K562 (cell line): Measurements from ENCODE around the gene RNF213. TPM values are rescaled to one million over a fixed set of nuclear protein-coding genes. Genes with fewer than 3 reads are reported as not detected.

ENCODE experiments used
- ATAC-seq: fragments of 200-7000 bp; cut with Tn5 transposase; 3 replicates; pipeline ENCODE4 v1.9.1; 2020; ENCODE audit warnings: moderate library complexity
- BruUV-seq: library from RNA; stranded (reverse); fragments of 400-500 nt; replicated peaks from 2 replicates; lab custom pipeline; 2021; lab: Mats Ljungman, UMichigan
- CTCF ChIA-PET: fragments of 300-600 bp; formaldehyde crosslinking; extraction: SDS; loops from one replicate; lab custom pipeline; 2021; ENCODE audit warnings: low intra/inter-chr PET ratio; lab: Yijun Ruan, JAX
- POLR2A ChIA-PET: fragments of 300-600, 350-650 bp; sonication (Branson Sonifier 250); formaldehyde crosslinking; extraction: SDS; loops from one replicate; lab custom pipeline; 2021; ENCODE audit warnings: antibody characterized with exemption, inconsistent platforms; lab: Yijun Ruan, JAX
- DNase-seq, 4 experiments: peaks; one replicate each; pipeline versions ENCODE4 v3.0.0 to v3.0.0-alpha.2; 2011 to 2018; ENCODE audit warnings: low spot score in 3 of 4, mixed read lengths in 3 of 4; ENCODE audit errors: extremely low read depth in 1 of 4
- FAIRE-seq: peaks from 2 replicates; lab custom pipeline; 2011; peaks lifted over from hg19 to GRCh38; lab: Jason Lieb, UNC
- H2AFZ ChIP-seq: 2 replicates; pipeline ENCODE4 v1.6.0; 2011; ENCODE audit warnings: low read depth, low read length, control low read depth, inconsistent platforms
- H3K27ac ChIP-seq: fragments of 200-600 bp; 3 replicates; pipeline ENCODE4 v1.8.0; 2011; ENCODE audit warnings: low read depth, mild to moderate bottlenecking, control low read depth, inconsistent platforms, low read length, moderate library complexity, mixed read lengths; ENCODE audit errors: extremely low read depth
- H3K27me3 ChIP-seq, 2 experiments: fragments of 300-600 bp in 1 of 2; 2 replicates in 1 of 2; 3 replicates in 1 of 2; pipeline versions ENCODE4 v1.6.0 to v1.8.0; 2011; ENCODE audit warnings: inconsistent platforms in 2 of 2, low read length in 2 of 2, mild to moderate bottlenecking in 1 of 2, mixed read lengths in 1 of 2, moderate library complexity in 1 of 2; ENCODE audit not compliant: control insufficient read depth in 2 of 2, insufficient read depth in 2 of 2
- H3K36me3 ChIP-seq: fragments of 300-600 bp; 3 replicates; pipeline ENCODE4 v1.8.0; 2011; ENCODE audit warnings: mild to moderate bottlenecking, low read length, inconsistent platforms; ENCODE audit not compliant: control insufficient read depth, insufficient read depth
- H3K4me1 ChIP-seq, 2 experiments: fragments of 200-600 bp in 1 of 2; replicated peaks in 1 of 2; 2 replicates in 1 of 2; 3 replicates in 1 of 2; pipeline versions ENCODE4 v1.5.1 to v1.8.0; 2011; ENCODE audit warnings: inconsistent platforms in 2 of 2, low read length in 2 of 2, mild to moderate bottlenecking in 1 of 2, mixed read lengths in 1 of 2, moderate library complexity in 1 of 2; ENCODE audit not compliant: control insufficient read depth in 2 of 2, insufficient read depth in 2 of 2
- H3K4me2 ChIP-seq: 2 replicates; pipeline ENCODE4 v1.6.1; 2011; ENCODE audit warnings: low read length, control low read depth, inconsistent platforms, mixed read lengths; ENCODE audit not compliant: insufficient read depth
- H3K4me3 ChIP-seq: fragments of 200-600 bp; sonication (generic), shearing (Covaris generic); 2 replicates; pipeline ENCODE4 v1.5.1; 2016; ENCODE audit warnings: control low read depth, inconsistent platforms
- H3K79me2 ChIP-seq: fragments of 200-600 bp; 3 replicates; pipeline ENCODE4 v1.8.0; 2011; ENCODE audit warnings: low read length, inconsistent platforms; ENCODE audit not compliant: control insufficient read depth, insufficient read depth
- H3K9ac ChIP-seq, 2 experiments: 2 replicates each; pipeline versions ENCODE4 v1.6.0 to v1.6.1; 2011; ENCODE audit warnings: low read depth in 2 of 2, low read length in 2 of 2, control low read depth in 1 of 2, inconsistent platforms in 1 of 2, mild to moderate bottlenecking in 1 of 2, mixed read lengths in 1 of 2; ENCODE audit not compliant: insufficient read depth in 1 of 2
- H3K9me1 ChIP-seq: one replicate; pipeline ENCODE4 v1.6.0; 2011; ENCODE audit warnings: inconsistent platforms, mild to moderate bottlenecking, low read length, moderate library complexity; ENCODE audit not compliant: control insufficient read depth, insufficient read depth
- H3K9me3 ChIP-seq: replicated peaks from 2 replicates; pipeline ENCODE4 v1.5.1; 2011; ENCODE audit warnings: low read depth, low read length, inconsistent platforms; ENCODE audit not compliant: control insufficient read depth, insufficient read depth
- H4K20me1 ChIP-seq: replicated peaks from 2 replicates; pipeline ENCODE4 v1.6.1; 2011; ENCODE audit warnings: low read length, inconsistent platforms, mixed read lengths; ENCODE audit not compliant: control insufficient read depth, insufficient read depth
- NFE2 ChIP-seq: IDR thresholded peaks from 2 replicates; pipeline ENCODE4 v1.6.1; 2014; ENCODE audit warnings: antibody characterized with exemption, low read depth
- POLR3G ChIP-seq: IDR thresholded peaks from 2 replicates; pipeline ENCODE4 v1.6.1; 2011; ENCODE audit not compliant: insufficient read length, insufficient replicate concordance; ENCODE audit errors: extremely low read depth
- RCOR1 ChIP-seq, 2 experiments: IDR thresholded peaks; 2 replicates each; pipeline ENCODE4 v1.6.1; 2012; ENCODE audit warnings: low read depth in 2 of 2, low read length in 2 of 2, borderline replicate concordance in 1 of 2, improper control_type of control experiment in 1 of 2
- REST ChIP-seq, 2 experiments: fragments of 450-650 bp; formaldehyde crosslinking in 1 of 2; IDR thresholded peaks; 2 replicates each; pipeline versions ENCODE4 v1.4.0 to v1.6.1; 2014 to 2020; ENCODE audit warnings: mild to moderate bottlenecking in 2 of 2, borderline replicate concordance in 1 of 2, low read depth in 1 of 2
- ZBTB26 ChIP-seq: fragments of 450-650 bp; formaldehyde crosslinking; IDR thresholded peaks from 2 replicates; pipeline ENCODE4 v1.4.0; 2022; ENCODE audit warnings: missing genetic modification characterization
- ZFX ChIP-seq: sonication (generic); formaldehyde crosslinking; IDR thresholded peaks from 2 replicates; pipeline ENCODE4 v1.8.0; 2022; ENCODE audit warnings: mild to moderate bottlenecking, missing genetic modification reagents, moderate library complexity
- ZHX1 ChIP-seq: fragments of 150-350 bp; conservative IDR thresholded peaks from 2 replicates; pipeline ENCODE4 v1.6.1; 2014; ENCODE audit warnings: low read length
- ZNF224 ChIP-seq: sonication (generic); formaldehyde crosslinking; IDR thresholded peaks from 2 replicates; pipeline ENCODE4 v1.8.0; 2022; ENCODE audit warnings: mild to moderate bottlenecking, missing genetic modification reagents
- ZSCAN32 ChIP-seq: fragments of 450-650 bp; formaldehyde crosslinking; IDR thresholded peaks from 2 replicates; pipeline ENCODE4 v1.4.0; 2020; ENCODE audit warnings: mild to moderate bottlenecking, moderate library complexity
- WGBS: fragments of 100-300 bp; shearing (Covaris generic); methylation state at CpG from one replicate; pipeline ENCODE4 v1.1.6; 2016; ENCODE audit warnings: low coverage, mixed read lengths; ENCODE audit not compliant: insufficient coverage; ENCODE audit errors: missing lambda C conversion rate; 5-methylcytosine and 5-hydroxymethylcytosine counted together
- in situ Hi-C: fragments of 300-500 bp; cut with MboI; formaldehyde crosslinking; loops from 4 replicates; pipeline ENCODE4 v1.15.0; 2018; ENCODE audit warnings: inconsistent platforms, mixed read lengths
- intact Hi-C: fragments of 100-400 bp; cut with micrococcal nuclease; formaldehyde crosslinking; loops from 2 replicates; pipeline ENCODE4 v1.14.2; 2022
- polyA plus RNA-seq, 8 experiments: library from polyadenylated mRNA; depleted of rRNA in 4 of 8; stranded (reverse) in 5 of 8; unstranded in 3 of 8; fragments of >200 nt; fragmentation: Nextera tagmentation in 2 of 8; fragmentation: Illumina TruSeq in 1 of 8; extraction: Ambion mirVana in 2 of 8; extraction: Trizol in 1 of 8; gene quantifications; 2 replicates each; pipeline versions ENCODE4 v1.2.1 to v1.2.3, GENCODE V29; 2011 to 2014; ENCODE audit warnings: inconsistent platforms in 1 of 8, missing spikeins in 1 of 8
- total RNA-seq, 7 experiments: library from RNA; depleted of rRNA in 6 of 7; stranded (reverse); fragments of >200 nt in 6 of 7; fragmentation: Illumina TruSeq in 2 of 7; extraction: Trizol in 2 of 7; gene quantifications; 2 replicates each; pipeline versions ENCODE4 v1.2.1 to v1.2.3, GENCODE V29; 2011 to 2021; ENCODE audit warnings: low replicate concordance in 1 of 7

RNF213 gene
- total and polyA plus RNA-seq, 9 of the 15 experiments (the other 6 are each of a cell fraction or from before 2014, with no cell fraction given): 5.3 to 33.6 (median 17.9) TPM

- Histone ChIP-seq H3K27me3 (no peaks in the 10 kb centered on the region), H3K79me2 (no peaks in the 10 kb centered on the region), H3K4me3 (no peak overlapping the region), H3K4me1 (peaks cover 0 to 43% of the 10 kb centered on the region in 2 experiments; a peak in 3 of 5 replicates), H3K4me2 (no peak overlapping the region), H3K9ac (0 out of 4 replicates have a peak overlapping the region, but pooled peaks of 1 of the 2 experiments have one; percentile 23), H2AFZ (no peak overlapping the region), H3K27ac (no peak overlapping the region), H3K9me1 (no peaks in the 10 kb centered on the region), H3K9me3 (no peaks in the 10 kb centered on the region), H4K20me1 (no peaks in the 10 kb centered on the region), H3K36me3 (no peaks in the 10 kb centered on the region)
- no peak for DNase-seq
- 67% methylated on average over 16 of the region's 19 CpGs for WGBS
- ChIA-PET POLR2A (no interaction called here), CTCF (no interaction called here)
- intact Hi-C loops (no loop called here), in situ Hi-C loops (no loop called here)
- TF ChIP-seq ZSCAN32 (no peak), POLR3G (no peak), ZBTB26 (CRISPR knock-in tag) (no peak), ZNF224 (CRISPR knock-in tag) (no peak), ZHX1 (no peak), ZFX (CRISPR knock-in tag) (no peak), RCOR1 (IDR thresholded peaks at IDR 0.05; ENCODE audit: borderline replicate concordance in 1 of 2, low read depth in 2 of 2, low read length in 2 of 2) (no peak), REST (IDR thresholded peaks at IDR 0.05; ENCODE audit: borderline replicate concordance) (no peak), REST (CRISPR knock-in tag; IDR thresholded peaks at IDR 0.05; ENCODE audit: low read depth) (no peak), NFE2 (no peak)
- no peak for FAIRE-seq
- no TSS peak for BruUV-seq
- ATAC-seq: no peak
Measured at GRCh38 chr17:80246266-80246681, 14.4 kb upstream of the RNF213 start.
